A549 (cell line): ENCODE measurements around the gene SH2D4B. TPM values are rescaled to one million over a fixed set of nuclear protein-coding genes. Genes with fewer than 3 reads are reported as not detected.

Experiments used
- ATAC-seq, 2 experiments: fragments of 200-7000 bp in 1 of 2; fragments of >200 bp in 1 of 2; cut with Nextera tagmentation in 1 of 2; cut with Tn5 transposase in 1 of 2; 3 replicates each; pipeline versions ENCODE4 v1.8.0 to v1.9.1; 2018 to 2020; ENCODE audit warnings: mild to moderate bottlenecking in 1 of 2, moderate library complexity in 1 of 2
- CTCF ChIA-PET: fragments of 300-600 bp; sonication (Branson Sonifier 250); formaldehyde crosslinking; extraction: SDS; loops from one replicate; lab custom pipeline; 2021; ENCODE audit warnings: antibody characterized with exemption, inconsistent platforms; lab: Yijun Ruan, JAX
- POLR2A ChIA-PET: fragments of 350-600 bp; formaldehyde crosslinking; extraction: SDS; loops from one replicate; lab custom pipeline; 2021; ENCODE audit warnings: antibody characterized with exemption, inconsistent platforms; lab: Yijun Ruan, JAX
- DNase-seq, 2 experiments: peaks; one replicate each; pipeline versions ENCODE4 v3.0.0 to v3.0.0-alpha.2; 2011 to 2016; ENCODE audit warnings: low read depth in 1 of 2, low spot score in 1 of 2
- FAIRE-seq: peaks from 2 replicates; lab custom pipeline; 2011; peaks lifted over from hg19 to GRCh38; lab: Jason Lieb, UNC
- H3K27ac ChIP-seq, 2 experiments: fragments of >200 bp; sonication (Bioruptor Twin); formaldehyde crosslinking; 3 replicates each; pipeline ENCODE4 v1.5.1; 2016 to 2017
- H3K4me1 ChIP-seq: fragments of >200 bp; sonication (Bioruptor Twin); formaldehyde crosslinking; 3 replicates; pipeline ENCODE4 v1.6.1; 2016
- H3K4me2 ChIP-seq: fragments of >200 bp; sonication (Bioruptor Twin); formaldehyde crosslinking; 3 replicates; pipeline ENCODE4 v1.6.1; 2016
- H3K4me3 ChIP-seq: fragments of >200 bp; sonication (Bioruptor Twin); formaldehyde crosslinking; 3 replicates; pipeline ENCODE4 v1.5.1; 2016
- H3K9me3 ChIP-seq: fragments of >200 bp; sonication (Bioruptor Twin); formaldehyde crosslinking; 3 replicates; pipeline ENCODE4 v1.6.1; 2016
- CHD4 ChIP-seq: fragments of 200-600 bp; sonication (generic); IDR thresholded peaks from 2 replicates; pipeline ENCODE4 v1.6.1; 2016; ENCODE audit warnings: antibody characterized with exemption, mild to moderate bottlenecking, borderline replicate concordance
- EHF ChIP-seq: fragments of 250-450 bp; sonication (Bioruptor Pico); IDR thresholded peaks from 2 replicates; pipeline ENCODE4 v1.5.0; 2020; ENCODE audit warnings: mild to moderate bottlenecking
- EHMT2 ChIP-seq: fragments of 200-600 bp; sonication (generic); IDR thresholded peaks from 2 replicates; pipeline ENCODE4 v1.6.1; 2016; ENCODE audit warnings: antibody characterized with exemption, low read depth, mild to moderate bottlenecking, moderate library complexity
- FOSL2 ChIP-seq, 2 experiments: fragments of 450-650 bp in 1 of 2; fragments of >200 bp in 1 of 2; sonication (Bioruptor Twin) in 1 of 2; formaldehyde crosslinking; IDR thresholded peaks; 2 replicates each; pipeline versions ENCODE4 v1.5.0 to v1.6.1; 2016 to 2020; ENCODE audit warnings: mild to moderate bottlenecking in 1 of 2, moderate library complexity in 1 of 2
- JUNB ChIP-seq: fragments of >200 bp; sonication (Bioruptor Twin); formaldehyde crosslinking; IDR thresholded peaks from 2 replicates; pipeline ENCODE4 v1.6.1; 2016
- NPAS2 ChIP-seq: fragments of 250-450 bp; sonication (Bioruptor Pico); IDR thresholded peaks from 2 replicates; pipeline ENCODE4 v1.8.0; 2022; ENCODE audit warnings: mild to moderate bottlenecking, moderate library complexity, borderline replicate concordance
- PHF8 ChIP-seq: fragments of 200-600 bp; sonication (generic); IDR thresholded peaks from 2 replicates; pipeline ENCODE4 v1.6.1; 2016; ENCODE audit warnings: low read depth, mild to moderate bottlenecking, antibody characterized with exemption, moderate library complexity, borderline replicate concordance
- RAD21 ChIP-seq, 2 experiments: fragments of >200 bp in 1 of 2; sonication (Bioruptor Twin) in 1 of 2; formaldehyde crosslinking in 1 of 2; IDR thresholded peaks in 1 of 2; conservative IDR thresholded peaks in 1 of 2; 2 replicates in 1 of 2; 3 replicates in 1 of 2; pipeline ENCODE4 v1.6.1; 2012 to 2018; ENCODE audit warnings: inconsistent platforms in 1 of 2
- SMC3 ChIP-seq: fragments of >200 bp; sonication (Bioruptor Twin); formaldehyde crosslinking; IDR thresholded peaks from 3 replicates; pipeline ENCODE4 v1.6.1; 2018; ENCODE audit warnings: inconsistent platforms
- TFCP2L1 ChIP-seq: fragments of 250-450 bp; sonication (Bioruptor Pico); IDR thresholded peaks from 2 replicates; pipeline ENCODE4 v1.5.0; 2021; ENCODE audit warnings: mild to moderate bottlenecking
- TP53 ChIP-seq: fragments of 250-450 bp; sonication (Bioruptor Pico); IDR thresholded peaks from 2 replicates; pipeline ENCODE4 v1.5.0; 2021; ENCODE audit warnings: mild to moderate bottlenecking, moderate library complexity
- ZC3H11A ChIP-seq: fragments of 450-650 bp; IDR thresholded peaks from 2 replicates; pipeline ENCODE4 v1.6.1; 2014; ENCODE audit warnings: antibody characterized with exemption, mild to moderate bottlenecking
- ZFP36 ChIP-seq: fragments of 450-650 bp; IDR thresholded peaks from 2 replicates; pipeline ENCODE4 v1.6.1; 2014; ENCODE audit warnings: borderline replicate concordance; ENCODE audit not compliant: partially characterized antibody
- ZSCAN20 ChIP-seq: fragments of 250-450 bp; sonication (Bioruptor Pico); IDR thresholded peaks from 2 replicates; pipeline ENCODE4 v1.8.0; 2022; ENCODE audit warnings: mild to moderate bottlenecking, moderate library complexity
- WGBS: methylation state at CpG from one replicate; pipeline ENCODE4 v1.1.6; 2017; ENCODE audit errors: missing lambda C conversion rate; 5-methylcytosine and 5-hydroxymethylcytosine counted together
- polyA plus RNA-seq, 4 experiments: library from polyadenylated mRNA; depleted of rRNA in 3 of 4; stranded (reverse); fragments of >200 nt; fragmentation: RNase III in 1 of 4; extraction: RNeasy Plus Mini Kit Qiagen cat#74134 plus additional on column Dnase treatment in 1 of 4; gene quantifications; 2 replicates in 3 of 4; 3 replicates in 1 of 4; pipeline ENCODE4 v1.2.3, GENCODE V29; 2011 to 2017
- TF ChIP-seq, protein P1 (sequence below): IDR thresholded peaks from 2 replicates; pipeline ENCODE4 v1.6.1; 2012; ENCODE audit warnings: low read depth, borderline replicate concordance
- TF ChIP-seq, protein P2 (sequence below): IDR thresholded peaks from 2 replicates; pipeline ENCODE4 v1.6.1; 2012

Gene SH2D4B
- polyA plus RNA-seq, 2 of the 4 experiments (the other 2 are of a cell fraction), result 0.01 to 0.12 TPM

DNA sequence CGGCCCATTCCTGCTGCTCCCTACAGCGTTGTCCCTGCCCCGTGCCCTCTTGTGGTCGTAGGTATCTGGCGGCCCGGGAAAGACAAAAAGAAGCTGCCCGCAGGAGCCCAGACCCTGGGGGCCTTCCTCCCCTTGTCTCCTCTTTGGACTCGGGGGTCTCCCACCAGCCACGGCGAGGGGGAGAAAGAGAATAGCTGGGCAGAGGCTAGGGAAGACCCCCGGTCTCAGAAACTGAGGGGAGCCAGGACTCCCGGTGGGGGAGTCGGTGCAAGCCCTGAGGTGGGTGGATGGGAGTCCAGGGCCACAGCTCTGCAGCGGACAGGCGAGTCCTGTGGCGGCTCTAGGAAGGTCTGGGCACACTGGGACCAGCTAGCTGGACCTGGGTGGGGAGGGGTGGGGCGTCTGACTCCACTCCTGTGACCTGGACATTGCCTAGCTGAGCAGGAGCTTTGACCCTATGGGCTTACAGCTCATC is 1.3 kb upstream of the SH2D4B start:
- H3K4me2 ChIP-seq, result peak overlapping the region; percentile 85
- POLR2A ChIA-PET, result interaction anchor here (0.6 kb wide), 1 partner anchor 16 kb away, joined by 3 read pairs; no protein-coding TSS in a partner anchor
- H3K27ac ChIP-seq, result peak overlapping the region; percentile 79 to 97

DNA sequence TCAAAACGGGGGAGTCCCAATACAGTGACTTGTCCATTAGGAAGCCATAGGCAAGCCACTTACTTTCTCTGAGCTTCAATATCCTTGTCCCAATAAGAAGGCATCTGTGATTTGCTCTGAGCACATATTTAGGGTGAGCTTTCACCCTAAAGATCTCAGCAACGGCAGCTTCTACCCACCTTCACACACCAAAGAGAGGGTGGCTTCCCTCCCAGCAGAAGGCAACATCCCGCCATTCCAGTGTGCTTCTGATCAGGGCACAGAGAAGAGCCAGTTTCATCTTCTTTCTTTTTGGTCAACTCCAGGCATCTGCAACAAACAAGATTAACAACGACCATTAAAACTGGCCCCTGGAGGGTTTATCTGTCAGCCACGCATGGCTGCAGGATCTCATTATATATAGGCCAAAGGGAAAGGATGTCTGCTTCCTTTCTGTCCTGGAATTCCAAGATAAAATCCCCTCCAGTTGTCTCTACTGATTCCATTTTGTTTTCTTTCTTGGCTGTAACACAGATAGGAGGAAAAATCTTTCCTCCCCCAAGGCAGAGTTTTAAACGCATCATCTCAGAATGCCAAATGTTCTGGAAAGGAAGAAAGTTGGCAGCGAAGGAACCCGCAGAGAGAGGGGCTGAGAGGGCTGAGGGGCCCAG is 491 bp upstream of the SH2D4B start:
- no peak overlapping the region for H3K4me3 ChIP-seq
- no peak for FAIRE-seq
- ATAC-seq, result no peak
- H3K4me1 ChIP-seq, result peaks cover 16% of the 10 kb centered on the region; the same call in 2 of the 3 replicates
- H3K9me3 ChIP-seq, result no peaks in the 10 kb centered on the region
- CTCF ChIA-PET, result interaction anchor here (0.8 to 2.7 kb wide), 14 partner anchors 10 to 155 kb away, joined by 3 to 33 read pairs (median 4); partner anchors contain the start of gene PRXL2A
- peak overlapping the region; percentile 85; the same call in 2 of the 3 replicates for H3K4me2 ChIP-seq
- WGBS, result 88% methylated on average over 8 of the region's 8 CpGs
- no peak for DNase-seq
- H3K27ac ChIP-seq, result no peak overlapping the region; a peak in 2 of 6 replicates
- POLR2A ChIA-PET, result no interaction called here
- TF ChIP-seq RAD21 (conservative IDR thresholded peaks at IDR 0.05 in 1 of 2, IDR thresholded peaks at IDR 0.05 in 1 of 2) (no peak), FOSL2 (IDR thresholded peaks at IDR 0.05) (no peak), FOSL2 (CRISPR knock-in tag; IDR thresholded peaks at IDR 0.05) (no peak), SMC3 (no peak), TP53 (CRISPR knock-in tag) (no peak)
- TF ChIP-seq, protein P1, sequence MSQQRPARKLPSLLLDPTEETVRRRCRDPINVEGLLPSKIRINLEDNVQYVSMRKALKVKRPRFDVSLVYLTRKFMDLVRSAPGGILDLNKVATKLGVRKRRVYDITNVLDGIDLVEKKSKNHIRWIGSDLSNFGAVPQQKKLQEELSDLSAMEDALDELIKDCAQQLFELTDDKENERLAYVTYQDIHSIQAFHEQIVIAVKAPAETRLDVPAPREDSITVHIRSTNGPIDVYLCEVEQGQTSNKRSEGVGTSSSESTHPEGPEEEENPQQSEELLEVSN, result no peak

More for the DNA sequence above, 1.3 kb upstream of the SH2D4B start:
- Histone ChIP-seq H3K9me3 (no peaks in the 10 kb centered on the region), H3K4me3 (peak overlapping the region; percentile 56), H3K4me1 (peaks cover 21% of the 10 kb centered on the region; the same call in 2 of the 3 replicates)
- CTCF ChIA-PET, result interaction anchor here (0.6 to 2.7 kb wide), 24 partner anchors 11 to 388 kb away, joined by 3 to 33 read pairs (median 4); partner anchors contain the start of gene PRXL2A
- TF ChIP-seq ZSCAN20 (CRISPR knock-in tag) (no peak), PHF8 (0 out of 2 replicates have a peak, but pooled peaks have one; percentile 15)
- TF ChIP-seq, all 56 proteins: peak for 1
- FAIRE-seq (no peak), DNase-seq (no peak), ATAC-seq (peak; percentile 16 to 31; a peak in 5 of 6 replicates)
- 31% methylated on average over 15 of the region's 17 CpGs for WGBS

DNA sequence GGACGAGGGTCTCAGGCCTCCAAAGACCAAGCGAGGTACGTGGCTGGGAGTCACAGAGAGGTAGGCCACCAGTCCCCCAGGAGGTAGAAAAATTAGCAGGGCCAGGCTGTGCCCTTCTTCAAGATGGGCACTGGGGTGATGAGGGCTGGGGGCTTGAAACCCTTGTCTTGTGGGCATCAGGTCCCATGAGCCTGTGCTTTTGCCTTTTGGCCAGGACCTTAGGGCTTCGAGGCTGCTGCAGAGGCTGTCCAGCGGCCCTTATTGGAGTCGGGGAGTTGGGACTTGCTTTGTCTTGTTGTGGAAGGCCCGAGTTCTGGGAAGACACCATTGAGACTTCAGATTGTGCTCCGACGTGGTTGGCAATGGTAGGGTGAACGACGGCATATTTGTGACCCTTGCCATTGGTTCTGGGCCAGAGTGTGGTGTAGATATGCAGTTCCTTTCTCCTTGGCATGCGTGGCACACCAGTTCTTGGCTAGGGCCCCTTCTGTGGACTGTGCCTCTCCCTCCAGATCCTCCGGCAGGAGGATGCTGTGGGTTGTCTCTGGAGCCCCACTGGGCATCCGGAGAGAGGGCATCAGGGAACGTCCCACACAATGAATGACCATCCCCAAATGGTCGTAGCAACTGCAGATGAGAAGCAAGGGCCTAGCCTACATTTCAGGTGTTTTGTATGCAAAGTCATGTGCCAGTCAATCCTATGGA is 931 bp downstream of the SH2D4B start:
- no peak for ATAC-seq
- no peak overlapping the region for H3K4me2 ChIP-seq
- no peak for FAIRE-seq
- TF ChIP-seq CHD4 (no peak), EHF (CRISPR knock-in tag) (no peak), EHMT2 (no peak), JUNB (no peak), ZFP36 (no peak), ZSCAN20 (CRISPR knock-in tag) (no peak), NPAS2 (CRISPR knock-in tag) (no peak), TFCP2L1 (CRISPR knock-in tag) (no peak), FOSL2 (IDR thresholded peaks at IDR 0.05) (no peak), FOSL2 (CRISPR knock-in tag; IDR thresholded peaks at IDR 0.05) (no peak), ZC3H11A (no peak)
- TF ChIP-seq, protein P2, sequence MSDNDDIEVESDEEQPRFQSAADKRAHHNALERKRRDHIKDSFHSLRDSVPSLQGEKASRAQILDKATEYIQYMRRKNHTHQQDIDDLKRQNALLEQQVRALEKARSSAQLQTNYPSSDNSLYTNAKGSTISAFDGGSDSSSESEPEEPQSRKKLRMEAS, result no peak
- H3K4me3 ChIP-seq, result no peak overlapping the region
- no peaks in the 10 kb centered on the region for H3K9me3 ChIP-seq
- H3K27ac ChIP-seq, result no peak overlapping the region
- WGBS, result 92% methylated on average over 11 of the region's 16 CpGs
- no peak for DNase-seq
- H3K4me1 ChIP-seq, result peaks cover 7% of the 10 kb centered on the region; the same call in 2 of the 3 replicates
- POLR2A ChIA-PET, result no interaction called here
- CTCF ChIA-PET, result interaction anchor here (1.5 to 2.7 kb wide), 2 partner anchors 58 to 95 kb away, joined by 3 to 33 read pairs; no protein-coding TSS in a partner anchor
